Ammon's horn (tissue), 1 donor: ENCODE data around the gene OSBPL5.
A peak's percentile ranks its signal among the peaks of the same experiment; 100 is the strongest.

Source experiments
- DNase-seq: peaks from one replicate; pipeline ENCODE4 v3.0.0-alpha.2; 2016; ENCODE audit warnings: low spot score

Gene OSBPL5

GRCh38 chr11:3096909-3097530, 68.1 kb downstream of the OSBPL5 start:
- DNase-seq = no peak

- no peak for DNase-seq
Measured at GRCh38 chr11:3095712-3096361, 69.3 kb downstream of the OSBPL5 start.

GRCh38 chr11:3094223-3094824, 70.8 kb downstream of the OSBPL5 start:
- DNase-seq = no peak

GRCh38 chr11:3093281-3094191, 71.6 kb downstream of the OSBPL5 start:
- DNase-seq = no peak

GRCh38 chr11:3092603-3093141, 72.4 kb downstream of the OSBPL5 start:
- no peak for DNase-seq

- DNase-seq = peak; percentile 68
Measured at GRCh38 chr11:3091846-3092602, 73.1 kb downstream of the OSBPL5 start.

- DNase-seq = no peak
Measured at GRCh38 chr11:3091081-3091845, 73.8 kb downstream of the OSBPL5 start.

GRCh38 chr11:3090096-3090901, 74.8 kb downstream of the OSBPL5 start:
- no peak for DNase-seq

GRCh38 chr11:3089236-3090061, 75.7 kb downstream of the OSBPL5 start:
- DNase-seq = no peak

- no peak for DNase-seq
Measured at GRCh38 chr11:3088806-3089205, 76.3 kb downstream of the OSBPL5 start.

- no peak for DNase-seq
Measured at GRCh38 chr11:3087821-3088800, 77.0 kb downstream of the OSBPL5 start.

GRCh38 chr11:3087373-3087772, 77.7 kb downstream of the OSBPL5 start:
- no peak for DNase-seq

GRCh38 chr11:3086671-3087150, 78.4 kb downstream of the OSBPL5 start:
- no peak for DNase-seq

- DNase-seq = no peak
Measured at GRCh38 chr11:3086114-3086513, 79.0 kb downstream of the OSBPL5 start.

GRCh38 chr11:3085052-3085451, 80.1 kb downstream of the OSBPL5 start:
- no peak for DNase-seq

- no peak for DNase-seq
Measured at GRCh38 chr11:3083321-3083720, 81.8 kb downstream of the OSBPL5 start.

GRCh38 chr11:3081386-3081751, 83.7 kb downstream of the OSBPL5 start:
- DNase-seq = no peak
